Frontal cortex (tissue), 4 donors: Measurements from ENCODE around the gene MBOAT1. TPM values are rescaled to one million over a fixed set of nuclear protein-coding genes. Genes with fewer than 3 reads are reported as not detected.

Source experiments
- DNase-seq, 2 donors: peaks; one replicate each; pipeline ENCODE4 v3.0.0; 2012; ENCODE audit warnings: low spot score in 2 of 2
- FAIRE-seq: peaks from 2 replicates; lab custom pipeline; 2012; peaks lifted over from hg19 to GRCh38; lab: Jason Lieb, UNC
- total RNA-seq: library from RNA; depleted of rRNA; stranded (reverse); fragments of >200 nt; gene quantifications from one replicate; pipeline ENCODE4 v1.2.3, GENCODE V29; 2014
- donor health status: control.
- donor health status: control.
- donor health status: control.

Gene MBOAT1
- total RNA-seq, 1 donor from 2014 or later = 7.3 TPM

DNA sequence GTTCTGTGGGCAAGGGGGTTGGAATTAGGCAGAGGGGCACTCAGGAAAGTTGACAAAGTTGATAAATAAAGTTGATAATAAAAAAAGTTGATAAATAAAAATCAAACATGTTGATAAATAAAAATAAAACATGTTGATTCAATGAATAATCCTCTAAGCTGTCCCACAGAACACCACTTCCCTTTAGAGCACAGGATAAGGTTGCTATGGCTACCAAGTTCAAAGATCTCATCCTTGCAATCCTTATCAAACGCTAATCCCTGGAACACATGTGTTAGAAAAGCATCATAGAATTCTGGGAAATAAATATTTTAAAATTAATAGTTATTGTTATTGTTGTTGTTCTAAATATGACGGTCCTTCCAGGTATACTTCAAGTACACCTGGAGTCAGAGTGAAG lies 33.9 kb downstream of the MBOAT1 start:
- DNase-seq = no peak
- no peak for FAIRE-seq

DNA sequence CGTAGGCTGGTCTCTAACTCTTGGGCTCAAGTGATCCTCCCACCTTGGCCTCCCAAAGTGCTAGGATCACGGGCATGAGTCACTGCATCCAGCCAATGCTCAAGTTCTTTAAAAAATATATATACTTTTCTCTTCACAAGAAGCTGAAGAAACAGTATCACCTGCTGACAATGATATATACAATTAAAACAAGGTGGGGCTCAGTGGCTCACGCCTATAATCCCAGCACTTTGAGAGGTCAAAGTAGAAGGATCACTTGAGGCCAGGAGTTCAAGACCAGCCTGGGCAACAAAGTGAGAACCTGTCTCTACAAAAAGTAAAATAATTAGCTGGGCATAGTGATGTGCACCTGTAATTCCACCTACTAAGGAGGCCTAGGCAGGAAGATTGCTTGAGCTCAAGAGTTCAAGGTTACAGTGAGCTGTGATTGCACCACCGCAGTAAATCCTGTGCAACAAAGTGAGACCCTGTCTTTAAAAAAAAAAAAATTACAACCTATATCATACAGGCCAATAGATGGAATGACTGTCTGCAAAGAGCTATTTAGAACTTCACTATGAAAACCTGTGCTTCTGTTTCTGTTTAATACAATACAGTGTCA lies 36.4 kb downstream of the MBOAT1 start:
- FAIRE-seq (no peak), DNase-seq (no peak)

DNA sequence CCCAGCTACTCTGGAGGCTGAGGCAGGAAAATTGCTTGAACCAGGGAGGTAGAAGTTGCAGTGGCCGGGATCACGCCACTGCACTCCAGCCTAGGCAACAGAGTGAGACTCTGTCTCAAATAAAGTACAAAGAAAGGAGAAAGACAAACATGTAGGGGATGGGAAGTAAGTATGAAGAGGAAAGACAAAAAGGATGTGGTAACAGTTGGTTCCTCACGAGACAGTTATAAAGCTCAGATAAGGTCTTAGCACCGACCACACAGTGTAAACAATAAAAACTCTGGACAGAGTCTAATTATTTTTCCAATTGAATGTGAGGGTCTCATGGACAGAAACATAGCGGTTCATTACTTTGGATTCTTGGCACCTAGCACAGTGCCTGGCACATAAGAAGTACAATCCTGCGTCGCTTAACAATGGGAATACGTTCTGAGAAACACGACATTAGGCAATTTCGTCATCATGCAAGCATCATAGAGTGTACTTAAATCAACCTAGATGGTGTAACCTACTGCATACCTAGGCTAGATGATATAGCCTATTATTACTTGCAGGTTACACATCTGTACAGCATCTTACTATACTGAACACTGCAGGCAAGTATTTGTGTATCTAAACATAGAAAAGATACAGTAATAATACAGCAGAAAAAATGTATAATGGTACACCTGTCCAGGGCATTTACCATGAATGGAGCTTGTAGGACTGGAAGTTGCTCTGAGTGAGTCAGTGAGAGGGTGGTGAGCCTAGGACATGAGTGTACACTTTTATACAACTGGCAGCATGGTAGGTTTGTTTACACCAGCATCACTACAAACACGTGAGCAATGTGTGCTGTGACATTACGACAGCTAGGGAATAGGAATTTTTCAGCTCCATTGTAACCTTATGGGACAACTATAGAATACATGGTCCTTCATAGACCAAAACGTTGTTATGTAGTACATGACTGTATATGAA lies 38.2 kb downstream of the MBOAT1 start:
- FAIRE-seq (no peak), DNase-seq (no peak)

- DNase-seq (no peak), FAIRE-seq (no peak)
Observed at GRCh38 chr6:20172842-20173456, 39.3 kb downstream of the MBOAT1 start.

DNA sequence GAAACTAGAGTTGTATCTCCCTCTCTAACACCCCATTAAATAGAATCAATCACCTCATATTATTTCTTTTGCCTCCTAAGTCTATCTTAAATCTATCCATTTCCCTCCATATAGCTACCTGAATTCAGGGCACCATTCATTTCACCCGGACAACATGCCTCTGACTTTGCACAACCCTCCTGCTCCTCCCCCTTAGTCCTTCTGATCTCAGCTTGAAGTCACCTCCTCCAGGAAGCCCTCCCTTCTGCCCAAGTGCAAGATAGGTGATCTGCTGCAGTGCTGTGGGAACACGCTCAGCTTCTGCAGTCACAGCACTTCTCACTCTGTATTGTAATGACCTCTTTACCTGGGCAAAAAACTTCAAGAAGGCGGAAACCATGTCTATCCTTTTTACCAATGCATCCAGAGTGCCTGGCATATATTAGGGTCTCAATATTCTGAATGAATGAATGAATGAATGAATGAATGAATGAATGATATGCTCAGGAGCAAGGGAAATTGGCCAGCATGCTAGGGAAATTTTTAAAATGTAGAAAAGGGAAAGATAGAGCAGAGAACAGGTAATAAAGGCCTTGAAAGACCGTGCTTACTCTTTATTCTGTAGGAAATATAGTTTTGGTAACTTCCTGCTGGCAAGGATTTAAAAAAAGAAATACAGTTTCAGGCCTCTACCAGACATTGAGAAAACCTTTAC lies 41.7 kb downstream of the MBOAT1 start:
- FAIRE-seq = no peak
- DNase-seq = no peak

- DNase-seq (no peak), FAIRE-seq (no peak)
Observed at GRCh38 chr6:20169786-20170185, 42.5 kb downstream of the MBOAT1 start.

DNA sequence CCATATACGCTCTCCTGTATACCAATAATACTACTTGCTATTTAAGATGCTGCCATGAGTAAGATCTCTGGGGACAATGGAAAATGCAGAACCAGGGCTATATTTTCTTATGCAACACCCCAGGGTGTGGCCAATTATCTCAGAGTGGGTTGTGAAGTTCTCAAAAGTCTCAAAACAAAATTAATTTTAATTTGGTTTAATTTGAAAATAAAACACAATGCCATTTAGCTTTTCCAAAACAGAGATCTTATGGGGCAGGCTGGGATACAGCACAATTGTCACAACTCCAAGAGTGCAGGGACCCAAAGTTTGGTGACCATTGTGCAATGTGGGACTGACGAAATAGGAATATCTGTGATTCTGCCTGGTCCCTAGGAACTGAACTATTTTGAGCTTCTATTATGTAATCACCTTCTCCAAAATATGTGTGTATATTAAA lies 43.1 kb downstream of the MBOAT1 start:
- no peak for DNase-seq
- FAIRE-seq = no peak

DNA sequence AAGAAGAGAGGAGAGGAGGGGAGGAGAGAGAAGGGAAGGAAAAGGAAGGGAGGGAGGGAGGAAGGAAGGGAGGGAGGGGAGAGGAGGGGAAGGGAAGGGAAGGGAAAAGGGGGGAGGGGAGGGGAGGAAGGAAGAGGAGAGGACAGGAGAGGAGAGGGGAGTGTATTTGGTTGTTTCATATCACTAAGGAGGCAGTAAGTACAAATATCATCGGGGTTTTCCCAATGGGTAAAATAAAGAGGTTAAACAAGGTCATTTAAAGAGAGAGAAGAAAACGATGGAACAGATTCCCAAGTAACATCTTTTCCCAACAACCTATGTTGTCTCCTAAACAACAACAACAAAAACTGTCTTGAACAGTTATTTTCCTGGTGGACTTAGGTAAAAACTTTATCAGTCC lies 43.6 kb downstream of the MBOAT1 start:
- FAIRE-seq (no peak), DNase-seq (no peak)

DNA sequence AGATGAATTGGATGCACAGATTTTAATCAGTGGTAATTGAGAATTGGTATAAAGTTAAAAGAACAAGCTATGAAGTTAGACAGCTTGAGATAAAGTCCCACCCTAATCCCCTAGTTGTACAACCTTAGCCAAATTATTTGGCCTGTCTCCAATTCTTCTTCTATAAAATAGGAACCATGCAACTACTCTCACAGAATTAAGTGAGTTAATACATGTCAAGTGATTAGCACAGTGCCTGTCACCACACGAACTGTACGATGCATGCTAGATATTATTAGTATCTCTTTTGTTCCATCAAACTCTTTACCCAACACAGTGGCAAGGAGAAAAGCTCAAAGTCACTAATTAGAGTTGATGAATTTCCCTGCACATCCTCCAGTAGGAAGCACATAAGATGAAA lies 44.7 kb downstream of the MBOAT1 start:
- DNase-seq = no peak
- no peak for FAIRE-seq

GRCh38 chr6:20166210-20166609 lies 46.1 kb downstream of the MBOAT1 start:
- FAIRE-seq (no peak), DNase-seq (no peak)

GRCh38 chr6:20162515-20162914 lies 49.8 kb downstream of the MBOAT1 start:
- FAIRE-seq (no peak), DNase-seq (no peak)

GRCh38 chr6:20160541-20161283 lies 51.6 kb downstream of the MBOAT1 start:
- DNase-seq (no peak), FAIRE-seq (no peak)

GRCh38 chr6:20159781-20160540 lies 52.3 kb downstream of the MBOAT1 start:
- DNase-seq = peak in 1 of 2 donors; percentile 14
- FAIRE-seq = peak; percentile 26

DNA sequence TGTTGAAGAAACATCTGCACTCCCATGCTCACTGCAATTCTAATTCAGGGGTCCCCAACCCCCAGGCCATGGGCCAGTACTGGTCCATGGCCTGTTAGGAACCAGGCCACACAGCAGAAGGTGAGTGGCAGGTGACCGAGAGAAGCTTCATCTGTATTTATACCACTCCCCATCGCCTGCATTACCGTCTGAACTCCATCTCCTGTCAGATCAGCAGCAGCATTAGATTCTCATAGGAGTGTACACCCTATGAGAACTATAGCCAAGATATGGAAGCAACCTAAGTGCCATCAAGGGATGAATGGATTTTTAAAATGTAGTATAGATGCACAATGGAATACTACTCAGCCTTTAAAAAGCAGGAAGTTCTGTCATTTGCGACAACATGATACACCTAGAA lies 53.2 kb downstream of the MBOAT1 start:
- no peak for FAIRE-seq
- DNase-seq = no peak

- FAIRE-seq = no peak
- DNase-seq = no peak
Observed at GRCh38 chr6:20158676-20159075, 53.6 kb downstream of the MBOAT1 start.

DNA sequence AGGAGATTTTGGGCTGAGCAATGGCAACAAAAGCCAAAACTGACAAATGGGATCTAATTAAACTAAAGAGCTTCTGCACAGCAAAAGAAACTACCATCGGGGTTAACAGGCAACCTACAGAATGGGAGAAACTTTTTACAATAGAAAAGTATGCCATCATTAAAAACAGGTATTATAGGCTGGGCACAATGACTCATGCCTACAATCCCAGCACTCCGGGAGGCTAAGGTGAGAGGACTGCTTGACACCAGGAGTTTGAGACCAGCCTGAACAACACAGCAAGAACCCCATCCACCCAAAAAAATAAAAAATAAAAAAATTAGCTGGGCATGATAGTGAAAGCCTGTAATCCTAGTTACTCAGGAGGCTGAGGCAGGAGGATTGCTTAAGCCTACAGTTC lies 55.4 kb downstream of the MBOAT1 start:
- FAIRE-seq (no peak), DNase-seq (no peak)

- FAIRE-seq (no peak), DNase-seq (no peak)
Observed at GRCh38 chr6:20154753-20155152, 57.5 kb downstream of the MBOAT1 start.

DNA sequence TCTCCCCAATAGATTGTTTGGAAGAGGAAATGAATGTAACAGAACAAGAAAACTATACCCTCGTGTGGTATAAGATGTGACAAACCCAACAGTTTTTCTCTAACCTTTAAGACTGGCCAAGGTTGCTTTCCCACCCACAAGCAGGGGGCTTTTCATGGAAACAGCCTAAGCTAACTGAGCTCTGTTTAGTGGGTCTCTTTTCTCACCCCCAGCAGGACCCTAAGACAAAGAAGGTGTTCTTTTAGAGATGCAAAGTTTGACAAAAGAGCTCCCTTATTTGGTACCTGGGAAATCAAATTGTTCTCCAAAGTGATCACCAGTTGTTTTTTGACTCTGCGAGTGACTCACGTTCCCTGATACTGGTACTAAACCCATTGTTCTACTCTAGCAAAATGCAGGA lies 59.1 kb downstream of the MBOAT1 start:
- FAIRE-seq (no peak), DNase-seq (no peak)

DNA sequence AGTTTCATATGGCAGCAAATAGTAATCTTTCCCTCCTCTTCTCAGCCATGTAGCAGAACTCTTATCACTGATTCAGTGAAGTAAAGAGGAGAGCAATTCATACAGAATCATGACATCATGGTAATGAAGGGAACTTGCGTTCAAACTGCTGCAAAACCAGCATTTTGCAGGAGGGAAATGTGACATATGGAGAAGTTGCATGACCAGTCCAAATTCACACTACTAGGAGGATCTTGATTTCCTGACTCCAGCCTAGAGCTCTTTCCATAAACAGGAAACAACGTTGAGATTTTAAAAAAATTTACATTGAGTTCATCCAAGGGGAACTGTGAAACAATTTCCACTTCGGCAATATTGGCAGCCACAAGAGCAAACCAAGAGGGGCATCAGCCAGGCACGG lies 63.8 kb downstream of the MBOAT1 start:
- DNase-seq = no peak
- FAIRE-seq = no peak
